IMR-90 (cell line): ENCODE measurements around the gene ZAP70. TPM values are rescaled to one million over a fixed set of nuclear protein-coding genes. Genes with fewer than 3 reads are reported as not detected.

ENCODE experiments used
- ATAC-seq: fragments of 200-7000 bp; cut with Tn5 transposase; 2 replicates; pipeline ENCODE4 v1.9.1; 2020; ENCODE audit warnings: low read depth, mild to moderate bottlenecking, moderate library complexity
- BruUV-seq: library from RNA; stranded (reverse); fragments of 400-500 nt; replicated peaks from 2 replicates; lab custom pipeline; 2021; lab: Mats Ljungman, UMichigan
- CTCF ChIA-PET: fragments of 300-600 bp; formaldehyde crosslinking; extraction: SDS; loops from one replicate; lab custom pipeline; 2021; ENCODE audit warnings: antibody characterized with exemption; lab: Yijun Ruan, JAX
- POLR2A ChIA-PET: fragments of 300-600 bp; sonication (Branson Sonifier 250); formaldehyde crosslinking; loops from one replicate; lab custom pipeline; 2022; ENCODE audit warnings: antibody characterized with exemption; ENCODE audit not compliant: unreplicated experiment; lab: Charles Lee
- DNase-seq: peaks from one replicate; pipeline ENCODE4 v3.0.0; 2013
- H2AFZ ChIP-seq: replicated peaks from 2 replicates; pipeline ENCODE3; 2013; ENCODE audit warnings: low read length, mild to moderate bottlenecking; ENCODE audit not compliant: poor library complexity
- H2AK5ac ChIP-seq: 2 replicates; pipeline ENCODE4 v1.6.1; 2013; ENCODE audit warnings: low read depth, low read length, inconsistent platforms
- H2AK9ac ChIP-seq: replicated peaks from 2 replicates; pipeline ENCODE3; 2013; ENCODE audit warnings: mild to moderate bottlenecking, low read depth, low read length, moderate library complexity; ENCODE audit not compliant: poor library complexity
- H2BK120ac ChIP-seq: 2 replicates; pipeline ENCODE4 v1.6.1; 2013; ENCODE audit warnings: low read depth, low read length, inconsistent platforms
- H2BK15ac ChIP-seq: 3 replicates; pipeline ENCODE4 v1.6.1; 2013; ENCODE audit warnings: low read depth, low read length, inconsistent platforms
- H2BK20ac ChIP-seq: 2 replicates; pipeline ENCODE4 v1.6.1; 2013; ENCODE audit warnings: low read depth, mild to moderate bottlenecking, inconsistent platforms, low read length, moderate library complexity
- H2BK5ac ChIP-seq: 2 replicates; pipeline ENCODE4 v1.6.1; 2013; ENCODE audit warnings: mild to moderate bottlenecking, low read depth, low read length, inconsistent platforms; ENCODE audit not compliant: poor library complexity, severe bottlenecking
- H3K14ac ChIP-seq: replicated peaks from 2 replicates; pipeline ENCODE4 v1.6.1; 2013; ENCODE audit warnings: low read depth, low read length, inconsistent platforms
- H3K18ac ChIP-seq: 2 replicates; pipeline ENCODE4 v1.6.1; 2013; ENCODE audit warnings: low read depth, low read length, control low read depth
- H3K23ac ChIP-seq: 2 replicates; pipeline ENCODE4 v1.6.1; 2013; ENCODE audit warnings: low read depth, low read length, inconsistent platforms
- H3K27ac ChIP-seq: 2 replicates; pipeline ENCODE4 v1.5.1; 2013; ENCODE audit warnings: mild to moderate bottlenecking, control low read depth, low read length; ENCODE audit not compliant: insufficient read depth
- H3K27me3 ChIP-seq: 2 replicates; pipeline ENCODE4 v1.6.1; 2013; ENCODE audit warnings: low read length; ENCODE audit not compliant: control insufficient read depth, insufficient read depth
- H3K36me3 ChIP-seq: 2 replicates; pipeline ENCODE4 v1.6.1; 2013; ENCODE audit warnings: low read length, mixed read lengths; ENCODE audit not compliant: control insufficient read depth, insufficient read depth
- H3K4ac ChIP-seq: 2 replicates; pipeline ENCODE4 v1.6.1; 2013; ENCODE audit warnings: low read depth, low read length, inconsistent platforms
- H3K4me1 ChIP-seq: 2 replicates; pipeline ENCODE4 v1.6.1; 2013; ENCODE audit warnings: low read length, mixed read lengths; ENCODE audit not compliant: control insufficient read depth, insufficient read depth
- H3K4me2 ChIP-seq: 2 replicates; pipeline ENCODE4 v1.6.1; 2013; ENCODE audit warnings: low read depth, mild to moderate bottlenecking, control low read depth, low read length, moderate library complexity
- H3K4me3 ChIP-seq: 2 replicates; pipeline ENCODE4 v1.5.1; 2013; ENCODE audit warnings: low read depth, mild to moderate bottlenecking, control low read depth, low read length, moderate library complexity; ENCODE audit not compliant: insufficient read depth
- H3K56ac ChIP-seq: 2 replicates; pipeline ENCODE4 v1.6.1; 2013; ENCODE audit warnings: low read length, inconsistent platforms; ENCODE audit not compliant: insufficient read depth; ENCODE audit errors: extremely low read depth
- H3K79me1 ChIP-seq, 2 experiments: 2 replicates each; pipeline ENCODE4 v1.6.1; 2013; ENCODE audit warnings: low read length in 2 of 2, inconsistent platforms in 1 of 2, low read depth in 1 of 2
- H3K9ac ChIP-seq: 2 replicates; pipeline ENCODE4 v1.6.1; 2013; ENCODE audit warnings: low read depth, low read length, control low read depth
- H3K9me1 ChIP-seq: 2 replicates; pipeline ENCODE4 v1.6.1; 2013; ENCODE audit warnings: low read length, inconsistent platforms; ENCODE audit not compliant: insufficient read depth
- H3K9me3 ChIP-seq: 2 replicates; pipeline ENCODE4 v1.6.1; 2013; ENCODE audit warnings: low read length; ENCODE audit not compliant: control insufficient read depth, insufficient read depth
- H4K20me1 ChIP-seq: 2 replicates; pipeline ENCODE4 v1.6.1; 2013; ENCODE audit warnings: low read length, inconsistent platforms; ENCODE audit not compliant: insufficient read depth
- H4K5ac ChIP-seq: 2 replicates; pipeline ENCODE4 v1.6.1; 2013; ENCODE audit warnings: mild to moderate bottlenecking, low read depth, low read length, control low read depth
- H4K8ac ChIP-seq, 2 experiments: 2 replicates each; pipeline ENCODE4 v1.6.1; 2013; ENCODE audit warnings: low read depth in 2 of 2, low read length in 2 of 2, control low read depth in 1 of 2, inconsistent platforms in 1 of 2
- H4K91ac ChIP-seq: 2 replicates; pipeline ENCODE4 v1.6.1; 2013; ENCODE audit warnings: low read depth, low read length, inconsistent platforms; ENCODE audit not compliant: insufficient read depth
- BHLHE40 ChIP-seq: fragments of 150-350 bp; IDR thresholded peaks from 2 replicates; pipeline ENCODE4 v1.6.1; 2016; ENCODE audit warnings: mild to moderate bottlenecking, low read depth, low read length
- CEBPB ChIP-seq: IDR thresholded peaks from 2 replicates; pipeline ENCODE4 v1.6.1; 2012; ENCODE audit warnings: low read depth, low read length, improper control_type of control experiment
- CHD1 ChIP-seq: IDR thresholded peaks from 2 replicates; pipeline ENCODE4 v1.6.1; 2012; ENCODE audit warnings: low read depth, low read length, improper control_type of control experiment
- ELK1 ChIP-seq: fragments of 150-350 bp; IDR thresholded peaks from 2 replicates; pipeline ENCODE4 v1.6.1; 2016; ENCODE audit warnings: low read depth, mild to moderate bottlenecking, low read length, moderate library complexity, borderline replicate concordance
- MAFK ChIP-seq: IDR thresholded peaks from 2 replicates; pipeline ENCODE4 v1.6.1; 2012; ENCODE audit warnings: low read depth, low read length, improper control_type of control experiment
- MAZ ChIP-seq: IDR thresholded peaks from 2 replicates; pipeline ENCODE4 v1.6.1; 2012; ENCODE audit warnings: low read depth, mild to moderate bottlenecking, low read length, improper control_type of control experiment, moderate library complexity, borderline replicate concordance
- MXI1 ChIP-seq: IDR thresholded peaks from 2 replicates; pipeline ENCODE4 v1.6.1; 2012; ENCODE audit warnings: low read depth, mild to moderate bottlenecking, low read length, moderate library complexity, borderline replicate concordance
- NFE2L2 ChIP-seq: fragments of 150-350 bp; IDR thresholded peaks from 2 replicates; pipeline ENCODE4 v1.6.1; 2016; ENCODE audit warnings: low read depth, mild to moderate bottlenecking, low read length
- POLR2A ChIP-seq: IDR thresholded peaks from 2 replicates; pipeline ENCODE4 v1.6.1; 2012; ENCODE audit warnings: mild to moderate bottlenecking, low read depth, low read length
- RAD21 ChIP-seq: IDR thresholded peaks from 2 replicates; pipeline ENCODE4 v1.6.1; 2012; ENCODE audit warnings: low read length, improper control_type of control experiment
- USF2 ChIP-seq: fragments of 150-350 bp; IDR thresholded peaks from 2 replicates; pipeline ENCODE4 v1.6.1; 2017; ENCODE audit warnings: mild to moderate bottlenecking, antibody characterized with exemption, low read length, low read depth
- WGBS, 2 experiments: methylation state at CpG; one replicate each; pipeline versions ENCODE4 v1.1.5 to v1.1.7; 2013; ENCODE audit warnings: missing lambda C conversion rate in 2 of 2; ENCODE audit not compliant: insufficient read length in 1 of 2; ENCODE audit errors: extremely low coverage in 2 of 2; 5-methylcytosine and 5-hydroxymethylcytosine counted together
- dilution Hi-C: fragments of 300-500 bp; cut with HindIII; formaldehyde crosslinking; loops from one replicate; pipeline ENCODE4 v1.14.3; 2018; ENCODE audit warnings: low sequenced_read_pairs; ENCODE audit not compliant: unreplicated experiment
- in situ Hi-C: fragments of 300-500 bp; cut with MboI; formaldehyde crosslinking; loops from 3 replicates; pipeline ENCODE4 v1.14.3; 2019; ENCODE audit warnings: low sequenced_read_pairs, inconsistent platforms, mixed read lengths
- intact Hi-C: fragments of 100-400 bp; cut with micrococcal nuclease; formaldehyde crosslinking; loops from 2 replicates; pipeline ENCODE4 v1.10.0; 2022
- polyA plus RNA-seq, 3 experiments: library from polyadenylated mRNA; depleted of rRNA; stranded (reverse); fragments of >200 nt; gene quantifications; 2 replicates each; pipeline ENCODE4 v1.2.3, GENCODE V29; 2012; ENCODE audit warnings: low replicate concordance in 1 of 3
- total RNA-seq: library from RNA; depleted of rRNA; stranded (reverse); fragments of >200 nt; gene quantifications from 2 replicates; pipeline ENCODE4 v1.2.3, GENCODE V29; 2012
- TF ChIP-seq, protein P1 (sequence below): conservative IDR thresholded peaks from 2 replicates; pipeline ENCODE4 v1.5.1; 2012; ENCODE audit warnings: mild to moderate bottlenecking, low read depth, low read length, improper control_type of control experiment

ZAP70 gene
- total and polyA plus RNA-seq, 2 of the 4 experiments (the other 2 are of a cell fraction), result under 0.01 to 0.09 TPM

- TF ChIP-seq, protein P1, sequence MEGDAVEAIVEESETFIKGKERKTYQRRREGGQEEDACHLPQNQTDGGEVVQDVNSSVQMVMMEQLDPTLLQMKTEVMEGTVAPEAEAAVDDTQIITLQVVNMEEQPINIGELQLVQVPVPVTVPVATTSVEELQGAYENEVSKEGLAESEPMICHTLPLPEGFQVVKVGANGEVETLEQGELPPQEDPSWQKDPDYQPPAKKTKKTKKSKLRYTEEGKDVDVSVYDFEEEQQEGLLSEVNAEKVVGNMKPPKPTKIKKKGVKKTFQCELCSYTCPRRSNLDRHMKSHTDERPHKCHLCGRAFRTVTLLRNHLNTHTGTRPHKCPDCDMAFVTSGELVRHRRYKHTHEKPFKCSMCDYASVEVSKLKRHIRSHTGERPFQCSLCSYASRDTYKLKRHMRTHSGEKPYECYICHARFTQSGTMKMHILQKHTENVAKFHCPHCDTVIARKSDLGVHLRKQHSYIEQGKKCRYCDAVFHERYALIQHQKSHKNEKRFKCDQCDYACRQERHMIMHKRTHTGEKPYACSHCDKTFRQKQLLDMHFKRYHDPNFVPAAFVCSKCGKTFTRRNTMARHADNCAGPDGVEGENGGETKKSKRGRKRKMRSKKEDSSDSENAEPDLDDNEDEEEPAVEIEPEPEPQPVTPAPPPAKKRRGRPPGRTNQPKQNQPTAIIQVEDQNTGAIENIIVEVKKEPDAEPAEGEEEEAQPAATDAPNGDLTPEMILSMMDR, result no peak
These were observed 10.7 kb downstream of the ZAP70 start (continued) for GRCh38 chr2:97724073-97724410.

DNA sequence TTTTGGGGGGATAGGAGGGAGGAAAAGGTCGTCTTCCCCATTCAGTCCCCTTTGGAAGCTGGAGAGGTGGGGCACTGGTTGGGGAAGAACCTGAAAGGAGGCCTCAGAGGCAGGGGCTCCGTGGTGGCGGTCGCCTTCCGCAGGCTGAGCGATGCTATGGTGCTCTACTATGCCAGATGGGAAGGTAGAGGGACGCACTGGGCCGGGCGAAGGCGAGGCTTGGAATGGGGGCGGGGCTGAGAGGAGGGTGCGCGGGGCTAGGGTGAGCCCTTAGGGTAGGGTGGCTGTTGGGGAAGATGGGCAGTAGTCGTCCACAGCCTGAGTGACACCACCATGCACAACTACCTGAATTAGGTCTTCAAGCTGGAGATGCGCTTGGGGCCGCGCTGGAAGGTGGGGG, 11.1 kb downstream of the ZAP70 start:
- 80% methylated on average over 9 of the region's 17 CpGs; no CpG with 5 or more reads in 1 of the 2 experiments for WGBS, 2 experiments
- H2BK5ac ChIP-seq, result no peak overlapping the region
- H3K4me1 ChIP-seq, result no peaks in the 10 kb centered on the region
- H2AFZ ChIP-seq, result no peak overlapping the region
- no peaks in the 10 kb centered on the region for H4K20me1 ChIP-seq
- no peak overlapping the region for H2BK20ac ChIP-seq
- H3K9ac ChIP-seq, result no peak overlapping the region
- no peak overlapping the region for H2BK120ac ChIP-seq
- H3K36me3 ChIP-seq, result no peaks in the 10 kb centered on the region
- ATAC-seq (no peak), DNase-seq (no peak)
- no peak overlapping the region for H3K4me2 ChIP-seq
- dilution Hi-C loops, result no loop called here
- in situ Hi-C loops, result no loop called here
- H3K4ac ChIP-seq, result no peak overlapping the region
- H3K23ac ChIP-seq, result no peak overlapping the region
- H3K14ac ChIP-seq, result no peak overlapping the region
- no peak overlapping the region for H3K4me3 ChIP-seq
- ChIA-PET POLR2A (no interaction called here), CTCF (no interaction called here)
- no peak overlapping the region for H4K5ac ChIP-seq
- H3K27ac ChIP-seq, result no peak overlapping the region
- H3K27me3 ChIP-seq, result peaks cover 15% of the 10 kb centered on the region
- no peak overlapping the region for H3K56ac ChIP-seq
- no peak overlapping the region for H2AK5ac ChIP-seq
- no peaks in the 10 kb centered on the region for H3K9me1 ChIP-seq
- no peak overlapping the region for H2AK9ac ChIP-seq
- H3K18ac ChIP-seq, result no peak overlapping the region
- peaks cover 2% of the 10 kb centered on the region; the same call in 1 of the 2 replicates for H3K9me3 ChIP-seq
- no peak overlapping the region for H2BK15ac ChIP-seq
- no peak overlapping the region for H4K91ac ChIP-seq
- no TSS peak for BruUV-seq
- intact Hi-C loops, result no loop called here
- H3K79me1 ChIP-seq, result no peaks in the 10 kb centered on the region
- H4K8ac ChIP-seq, result no peak overlapping the region
- TF ChIP-seq USF2 (no peak), MAZ (no peak), BHLHE40 (no peak), POLR2A (no peak), CHD1 (no peak), RAD21 (no peak), CEBPB (no peak), MAFK (no peak), ELK1 (no peak), NFE2L2 (no peak), MXI1 (no peak)
- TF ChIP-seq, protein P1, result no peak
